HG03439 (cell line): ENCODE measurements around the gene HLA-DRA.
A peak's percentile ranks its signal among the peaks of the same experiment; 100 is the strongest.

ENCODE experiments used
- ATAC-seq: cut with Tn5 transposase; IDR thresholded peaks from one replicate; pipeline ENCODE4 v1.9.1; 2021; ENCODE audit warnings: mild to moderate bottlenecking, moderate library complexity; ENCODE audit not compliant: unreplicated experiment

HLA-DRA gene

DNA sequence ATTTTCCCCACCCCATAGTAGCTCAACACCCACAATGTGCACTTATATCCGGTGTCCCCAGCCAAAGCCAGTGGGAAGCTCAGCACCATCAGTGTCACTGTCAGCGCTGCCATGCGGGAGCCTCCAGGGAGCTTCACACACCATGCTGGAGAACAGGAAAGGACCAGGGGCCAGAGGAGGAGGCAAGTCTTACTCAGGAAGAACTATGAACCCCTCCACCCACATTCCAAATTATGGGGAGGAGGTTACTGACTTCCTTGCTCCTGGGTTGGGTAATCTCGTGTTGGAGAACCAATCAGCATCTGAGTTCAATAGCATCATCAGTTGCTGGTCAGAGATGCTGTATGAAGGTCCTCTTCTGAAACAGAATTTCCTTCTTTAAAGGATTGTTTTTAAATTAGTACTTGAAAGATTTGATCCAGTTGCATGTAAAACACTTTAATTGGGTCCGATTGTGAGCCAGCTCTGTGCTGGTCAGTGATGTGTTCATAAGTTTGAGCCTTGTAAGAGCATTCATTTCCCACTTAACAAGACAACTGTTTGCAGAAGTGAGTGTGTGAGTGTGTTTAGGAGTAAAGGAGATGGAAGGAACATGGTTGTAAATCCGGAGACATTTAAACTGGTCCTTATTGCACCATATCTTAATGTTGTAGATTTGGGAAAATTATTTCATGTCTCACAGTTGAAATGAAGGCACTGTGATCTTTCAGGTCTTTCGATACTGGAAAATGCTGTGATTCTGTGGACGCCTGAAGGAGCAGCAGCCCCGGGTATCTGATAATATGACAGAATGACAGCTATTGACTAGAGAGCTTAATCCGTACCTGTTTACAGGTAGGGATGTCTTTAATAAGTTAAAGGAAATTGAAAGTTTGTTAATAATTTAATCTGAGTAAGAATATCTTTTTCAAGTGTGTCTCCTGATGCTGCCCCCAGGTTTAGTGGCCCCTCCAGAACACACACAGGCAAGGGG is 34.0 kb downstream of the HLA-DRA start:
- ATAC-seq, result peak; percentile 95

DNA sequence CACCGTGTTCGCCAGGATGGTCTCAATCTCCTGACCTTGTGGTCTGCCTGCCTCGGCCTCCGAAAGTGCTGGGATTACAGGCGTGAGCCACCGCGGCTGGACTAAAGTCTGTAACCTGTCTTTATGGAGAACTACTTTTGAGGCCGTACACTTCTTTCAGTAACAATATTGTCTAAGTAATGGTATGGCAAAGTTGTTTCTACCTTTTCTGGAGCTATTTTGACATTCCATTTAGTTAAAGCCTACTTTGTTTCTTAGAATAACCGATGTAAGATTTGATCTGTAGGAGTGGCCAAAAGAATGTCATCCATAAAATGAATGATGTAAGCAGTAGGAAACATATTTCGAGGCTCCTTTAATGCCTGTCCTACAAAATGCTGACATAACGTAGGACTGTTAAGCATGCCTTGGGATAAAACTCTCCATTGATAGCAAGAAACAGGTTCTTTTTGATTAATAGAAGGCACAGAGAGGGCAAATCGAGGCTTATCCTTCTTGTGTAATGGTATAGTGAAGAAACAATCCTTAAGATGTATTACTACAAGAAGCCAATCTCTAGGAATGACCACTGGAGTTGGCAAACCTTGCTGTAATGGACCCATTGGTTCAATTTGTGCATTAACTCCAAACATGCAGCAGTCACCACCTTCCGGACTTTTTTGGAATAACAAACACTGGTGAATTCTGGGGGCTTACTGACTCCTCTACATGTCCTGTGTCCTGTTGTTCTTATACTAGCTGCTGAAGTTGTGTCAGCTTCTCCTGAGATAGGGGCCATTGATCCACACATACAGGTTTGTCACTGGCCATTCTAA is 35.9 kb downstream of the HLA-DRA start:
- ATAC-seq, result no peak

DNA sequence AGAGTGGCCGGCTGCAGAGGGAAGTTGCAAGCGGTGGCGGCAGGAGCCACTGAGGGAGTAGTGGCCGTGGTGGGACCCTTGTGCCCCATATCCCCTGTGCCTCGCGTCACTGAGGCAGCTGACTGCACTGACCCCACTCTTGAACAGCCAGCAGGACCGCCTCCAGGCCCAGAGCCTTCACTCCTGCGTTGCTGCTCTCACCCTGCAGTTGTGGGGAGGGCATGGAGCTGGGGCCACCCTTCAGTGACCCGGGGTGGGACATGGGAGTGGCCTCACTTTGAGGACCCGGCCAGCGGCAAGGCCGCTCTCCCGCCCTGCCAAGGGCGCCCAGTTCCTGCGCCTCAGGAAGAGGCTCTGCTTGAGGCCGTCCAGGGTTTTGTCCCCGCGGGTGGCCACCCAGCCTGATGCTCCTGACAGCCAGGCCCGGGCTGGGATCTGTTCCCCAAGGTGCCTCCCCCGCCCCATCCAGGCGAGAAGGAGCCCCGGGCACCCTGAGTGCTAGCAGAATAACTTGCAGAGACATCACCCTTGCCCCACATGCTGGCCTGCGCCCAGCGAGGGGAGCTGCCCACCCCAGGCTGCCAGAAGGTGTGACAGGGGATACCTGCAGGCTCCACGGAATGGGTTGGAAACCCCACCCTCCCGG is 44.4 kb downstream of the HLA-DRA start:
- no peak for ATAC-seq

DNA sequence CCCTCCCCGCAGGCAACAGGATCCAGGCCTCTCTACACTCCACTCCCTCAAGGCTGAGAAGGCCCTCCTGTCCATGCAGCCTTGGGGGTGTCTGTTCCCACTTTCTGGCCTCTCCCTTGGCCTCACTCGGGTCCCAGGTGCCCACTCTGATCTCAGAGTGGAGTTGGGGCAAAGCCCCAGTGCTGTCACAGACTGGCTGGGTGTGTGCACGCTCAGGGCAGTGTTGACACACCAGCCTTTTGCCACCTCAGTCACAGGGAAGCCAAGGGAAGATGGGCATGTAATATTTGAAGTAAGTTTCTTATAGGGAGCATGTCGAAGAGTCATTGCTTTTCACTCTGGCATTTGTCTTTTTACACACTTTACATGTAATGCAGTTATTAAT is 44.9 kb downstream of the HLA-DRA start:
- ATAC-seq, result no peak

DNA sequence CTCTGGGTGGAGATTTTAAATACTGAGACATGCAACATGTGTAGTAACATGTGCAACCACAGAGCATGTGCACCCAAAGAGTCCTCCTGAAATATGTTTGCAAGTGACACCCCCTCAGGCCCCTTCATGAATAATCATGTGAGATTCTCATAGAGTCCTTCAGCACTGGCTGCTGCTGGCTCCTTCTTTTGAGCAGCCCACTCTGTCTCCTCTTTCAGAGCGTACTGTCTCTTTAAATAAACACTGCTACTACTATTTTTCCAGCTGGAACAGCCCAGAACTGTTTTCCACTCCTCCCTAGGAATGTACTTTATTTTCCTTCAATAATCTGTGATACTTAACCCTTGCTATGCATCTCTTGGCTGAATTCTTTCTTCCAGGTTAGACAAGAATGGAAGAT is 48.4 kb downstream of the HLA-DRA start:
- no peak for ATAC-seq

DNA sequence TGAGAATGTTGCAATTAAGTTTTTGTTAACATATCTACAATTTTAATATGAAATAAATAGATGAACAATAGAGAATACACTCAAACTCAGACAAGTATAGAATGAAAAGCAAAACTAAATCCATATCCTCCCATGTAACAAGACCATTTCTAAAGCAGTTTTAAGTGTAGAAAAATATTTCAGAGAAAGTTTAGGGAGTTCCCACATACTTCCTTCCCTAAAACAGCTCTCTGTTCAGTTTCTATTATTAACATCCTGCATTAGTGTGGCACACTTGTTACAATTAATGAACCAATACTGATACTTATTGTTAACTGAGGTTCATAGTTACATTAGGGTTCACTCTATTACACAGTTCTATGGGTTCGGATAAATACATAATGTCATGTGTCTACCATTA is 52.0 kb downstream of the HLA-DRA start:
- no peak for ATAC-seq

DNA sequence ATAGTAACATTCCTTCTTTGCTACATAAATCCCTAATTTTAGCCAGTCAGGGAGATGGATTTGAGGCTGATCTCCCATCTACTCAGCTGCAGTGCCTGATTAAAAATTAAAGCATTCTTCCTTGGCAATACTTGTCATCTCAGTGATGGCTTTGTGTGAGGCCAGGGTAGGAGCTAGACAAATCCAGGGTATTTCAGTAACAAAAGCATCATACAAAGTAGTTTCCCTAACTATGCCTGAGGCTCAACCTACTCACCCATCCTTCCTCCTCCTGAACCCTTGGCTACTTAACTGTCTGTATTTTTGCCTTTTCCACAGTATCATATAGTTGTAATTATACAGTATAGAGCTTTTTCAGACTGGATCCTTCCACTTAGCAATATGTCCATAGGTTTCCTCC is 52.7 kb downstream of the HLA-DRA start:
- no peak for ATAC-seq
